ENCODE results near the gene NAA38. TPM values are rescaled to one million over a fixed set of nuclear protein-coding genes. Genes with fewer than 3 reads are reported as not detected.
A peak's percentile ranks its signal among the peaks of the same experiment; 100 is the strongest.

NAA38 gene
- total RNA-seq, 1 donor from 2014 or later, result 64.9 TPM

GRCh38 chr17:7848131-7848579 lies 9.2 kb downstream of the NAA38 start:
- peaks cover 5% of the 10 kb centered on the region for H3K4me1 Mint-ChIP-seq (ENCODE audit: unreplicated experiment)

DNA sequence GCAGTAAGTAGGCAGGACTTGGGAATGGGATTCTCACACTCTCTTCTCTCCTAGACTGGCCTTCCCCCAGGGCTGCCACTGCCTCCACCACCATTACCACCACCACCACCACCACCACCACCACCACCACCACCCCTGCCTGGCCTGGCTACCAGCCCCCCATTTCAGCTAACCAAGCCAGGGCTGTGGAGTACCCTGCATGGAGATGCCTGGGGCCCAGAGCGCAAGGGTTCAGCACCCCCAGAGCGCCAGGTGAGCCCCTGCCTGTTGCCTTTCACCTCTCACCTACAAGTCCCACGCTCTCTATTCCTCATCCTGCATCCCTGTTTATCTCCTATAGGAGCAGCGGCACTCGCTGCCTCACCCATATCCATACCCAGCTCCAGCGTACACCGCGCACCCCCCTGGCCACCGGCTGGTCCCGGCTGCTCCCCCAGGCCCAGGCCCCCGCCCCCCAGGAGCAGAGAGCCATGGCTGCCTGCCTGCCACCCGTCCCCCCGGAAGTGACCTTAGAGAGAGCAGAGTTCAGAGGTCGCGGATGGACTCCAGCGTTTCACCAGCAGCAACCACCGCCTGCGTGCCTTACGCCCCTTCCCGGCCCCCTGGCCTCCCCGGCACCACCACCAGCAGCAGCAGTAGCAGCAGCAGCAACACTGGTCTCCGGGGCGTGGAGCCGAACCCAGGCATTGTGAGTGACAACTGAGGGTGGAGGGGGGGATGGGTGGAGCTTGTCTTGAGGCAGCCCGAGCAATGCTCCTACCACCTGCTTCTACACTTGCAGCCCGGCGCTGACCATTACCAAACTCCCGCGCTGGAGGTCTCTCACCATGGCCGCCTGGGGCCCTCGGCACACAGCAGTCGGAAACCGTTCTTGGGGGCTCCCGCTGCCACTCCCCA lies 10.3 kb downstream of the NAA38 start:
- Mint-ChIP-seq H3K4me3 (no peak overlapping the region), H3K27me3 (no peaks in the 10 kb centered on the region), H3K27ac (no peak overlapping the region), H3K9me3 (no peaks in the 10 kb centered on the region), H3K4me1 (ENCODE audit: unreplicated experiment) (peaks cover 5% of the 10 kb centered on the region), H3K36me3 (peaks cover 5% of the 10 kb centered on the region)
- no peak for DNase-seq (ENCODE audit: extremely low spot score, unreplicated experiment)
- TF ChIP-seq CTCF (conservative IDR thresholded peaks at IDR 0.05), result no peak

More at GRCh38 chr17:7848131-7848579, 9.2 kb downstream of the NAA38 start:
- DNase-seq (ENCODE audit: extremely low spot score, unreplicated experiment), result no peak
- TF ChIP-seq CTCF (conservative IDR thresholded peaks at IDR 0.05), result no peak
- Mint-ChIP-seq H3K4me3 (no peak overlapping the region), H3K27me3 (no peaks in the 10 kb centered on the region), H3K36me3 (peaks cover 5% of the 10 kb centered on the region), H3K9me3 (no peaks in the 10 kb centered on the region), H3K27ac (no peak overlapping the region)

- Mint-ChIP-seq H3K27me3 (no peaks in the 10 kb centered on the region), H3K4me1 (ENCODE audit: unreplicated experiment) (peaks cover 4% of the 10 kb centered on the region), H3K9me3 (no peaks in the 10 kb centered on the region), H3K27ac (no peak overlapping the region), H3K36me3 (peaks cover 3% of the 10 kb centered on the region), H3K4me3 (no peak overlapping the region)
- TF ChIP-seq CTCF (conservative IDR thresholded peaks at IDR 0.05), result no peak
- no peak for DNase-seq (ENCODE audit: extremely low spot score, unreplicated experiment)
These were observed 11.2 kb downstream of the NAA38 start for GRCh38 chr17:7846063-7846735.

DNA sequence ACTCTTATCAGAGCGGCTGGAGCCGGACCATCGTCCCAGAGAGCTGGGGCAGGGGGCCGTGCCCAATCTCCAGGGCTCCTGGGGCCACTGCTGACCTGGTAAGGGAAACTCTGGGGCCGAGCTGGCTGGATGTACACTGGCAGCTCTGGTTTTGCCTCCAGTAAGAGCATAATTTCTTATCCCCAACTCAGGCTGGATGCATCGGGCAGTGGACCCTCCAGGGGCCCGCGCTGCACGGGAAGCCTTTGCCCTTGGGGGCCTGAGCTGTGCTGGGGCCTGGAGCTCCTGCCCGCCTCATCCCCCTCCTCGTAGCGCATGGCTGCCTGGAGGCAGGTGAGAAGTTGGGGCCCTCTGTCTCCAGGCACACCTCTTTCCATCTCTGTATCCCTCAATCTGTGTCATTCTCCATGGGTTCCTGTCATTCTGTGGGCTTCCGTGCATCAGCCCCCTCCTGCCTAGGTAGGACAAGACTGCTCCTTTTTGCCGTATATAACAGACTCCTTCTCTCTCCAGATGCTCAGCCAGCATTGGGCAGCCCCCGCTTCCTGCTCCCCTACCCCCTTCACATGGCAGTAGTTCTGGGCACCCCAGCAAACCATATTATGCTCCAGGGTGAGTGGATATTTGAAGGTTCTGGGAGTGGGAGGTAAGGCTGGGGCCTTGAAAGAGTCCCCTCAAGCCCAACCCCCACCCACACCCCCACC lies 11.8 kb downstream of the NAA38 start:
- Mint-ChIP-seq H3K27ac (peak overlapping the region; percentile 98), H3K4me3 (peak overlapping the region; percentile 98), H3K36me3 (peaks cover 8% of the 10 kb centered on the region), H3K27me3 (no peaks in the 10 kb centered on the region), H3K4me1 (ENCODE audit: unreplicated experiment) (peaks cover 10% of the 10 kb centered on the region), H3K9me3 (no peaks in the 10 kb centered on the region)
- DNase-seq (ENCODE audit: extremely low spot score, unreplicated experiment), result no peak
- TF ChIP-seq CTCF (conservative IDR thresholded peaks at IDR 0.05), result no peak

GRCh38 chr17:7844292-7845154 lies 12.8 kb downstream of the NAA38 start:
- no peak for TF ChIP-seq CTCF (conservative IDR thresholded peaks at IDR 0.05)
- H3K4me1 Mint-ChIP-seq (ENCODE audit: unreplicated experiment), result peaks cover 20% of the 10 kb centered on the region
- H3K36me3 Mint-ChIP-seq, result peaks cover 9% of the 10 kb centered on the region

More at GRCh38 chr17:7844292-7845154, 12.8 kb downstream of the NAA38 start:
- Mint-ChIP-seq H3K4me3 (peak overlapping the region; percentile 98), H3K27ac (peak overlapping the region; percentile 98), H3K27me3 (no peaks in the 10 kb centered on the region), H3K9me3 (no peaks in the 10 kb centered on the region)
- no peak for DNase-seq (ENCODE audit: extremely low spot score, unreplicated experiment)
